Activated CD8-positive, alpha-beta T cell treated with anti-CD3 and anti-CD28 coated beads for 36 hours (primary cell): ENCODE results near the gene MDGA2. TPM values are rescaled to one million over a fixed set of nuclear protein-coding genes. Genes with fewer than 3 reads are reported as not detected.

ENCODE experiments used
- ATAC-seq: fragments of 200-7000 bp; cut with Tn5 transposase; one replicate; pipeline ENCODE4 v1.10.0; 2021; ENCODE audit warnings: mild to moderate bottlenecking, moderate library complexity
- CTCF ChIA-PET: fragments of 350-600 bp; sonication (Branson Sonifier 250); formaldehyde crosslinking; loops from one replicate; lab custom pipeline; 2021; ENCODE audit warnings: antibody characterized with exemption; lab: Charles Lee
- POLR2A ChIA-PET: fragments of 350-600 bp; sonication (Branson Sonifier 250); formaldehyde crosslinking; loops from one replicate; lab custom pipeline; 2021; ENCODE audit warnings: antibody characterized with exemption; lab: Charles Lee
- DNase-seq: peaks from one replicate; pipeline ENCODE4 v3.0.0-alpha.2; 2020
- H3K27ac Mint-ChIP-seq: one replicate; pipeline ENCODE4 v1.8.0; 2021; ENCODE audit warnings: mild to moderate bottlenecking, mixed read lengths
- H3K27me3 Mint-ChIP-seq: one replicate; pipeline ENCODE4 v1.8.0; 2021; ENCODE audit warnings: mixed read lengths
- H3K36me3 Mint-ChIP-seq: one replicate; pipeline ENCODE4 v1.8.0; 2021; ENCODE audit warnings: low read depth, mixed read lengths
- H3K4me1 Mint-ChIP-seq: one replicate; pipeline ENCODE4 v1.8.0; 2021; ENCODE audit warnings: low read depth, mixed read lengths
- H3K4me3 Mint-ChIP-seq: one replicate; pipeline ENCODE4 v1.8.0; 2021; ENCODE audit warnings: mild to moderate bottlenecking, moderate library complexity, mixed read lengths
- H3K9me3 Mint-ChIP-seq: one replicate; pipeline ENCODE4 v1.8.0; 2021; ENCODE audit warnings: mixed read lengths
- CTCF ChIP-seq: fragments of 200-600 bp; IDR thresholded peaks from one replicate; pipeline ENCODE4 v1.8.0; 2022; ENCODE audit warnings: antibody characterized with exemption, mild to moderate bottlenecking
- intact Hi-C: fragments of 100-400 bp; cut with micrococcal nuclease; formaldehyde crosslinking; loops from one replicate; pipeline ENCODE4 v1.10.0; 2022
- total RNA-seq, 2 experiments: library from RNA; stranded (reverse); gene quantifications; one replicate each; pipeline ENCODE4 v1.2.3, GENCODE V29; 2021

The MDGA2 gene
- total RNA-seq, 2 experiments from 2014 or later = not detected

- H3K36me3 Mint-ChIP-seq = no peaks in the 10 kb centered on the region
- DNase-seq = no peak
- H3K4me3 Mint-ChIP-seq = no peak overlapping the region
- no peaks in the 10 kb centered on the region for H3K4me1 Mint-ChIP-seq
- intact Hi-C loops = no loop called here
- ATAC-seq = no peak
- no peak for TF ChIP-seq CTCF
- CTCF ChIA-PET = no interaction called here
- POLR2A ChIA-PET = no interaction called here
- no peaks in the 10 kb centered on the region for H3K9me3 Mint-ChIP-seq
- no peaks in the 10 kb centered on the region for H3K27me3 Mint-ChIP-seq
- no peak overlapping the region for H3K27ac Mint-ChIP-seq
These were observed 56.0 kb downstream of the MDGA2 start for GRCh38 chr14:47619392-47619791.

GRCh38 chr14:47606566-47606965 lies 68.8 kb downstream of the MDGA2 start:
- ChIA-PET POLR2A (no interaction called here), CTCF (no interaction called here)
- Mint-ChIP-seq H3K4me3 (no peak overlapping the region), H3K9me3 (peaks cover 5% of the 10 kb centered on the region), H3K4me1 (no peaks in the 10 kb centered on the region), H3K27ac (no peak overlapping the region), H3K36me3 (no peaks in the 10 kb centered on the region), H3K27me3 (no peaks in the 10 kb centered on the region)
- no peak for TF ChIP-seq CTCF
- DNase-seq (no peak), ATAC-seq (no peak)
- intact Hi-C loops = no loop called here

DNA sequence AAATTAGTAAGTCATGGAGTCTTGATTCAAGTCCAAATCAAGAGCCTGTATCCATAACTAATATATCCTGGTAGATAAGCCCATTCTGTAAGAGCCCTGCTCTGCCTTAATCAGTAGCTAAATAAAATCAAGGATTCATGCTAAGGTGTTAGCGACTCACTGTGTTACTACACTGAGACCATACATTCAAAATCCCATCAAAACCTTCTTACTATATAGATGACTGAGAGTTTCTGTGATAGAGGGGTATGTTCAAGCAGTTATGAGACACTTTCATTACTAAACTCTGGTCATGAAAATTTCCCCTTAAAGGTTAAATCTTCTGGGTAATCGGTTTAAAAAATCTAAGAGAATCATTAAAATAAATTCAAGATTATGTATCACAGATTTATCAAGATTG lies 78.5 kb downstream of the MDGA2 start:
- Mint-ChIP-seq H3K27ac (no peak overlapping the region), H3K9me3 (peaks cover 5% of the 10 kb centered on the region), H3K27me3 (no peaks in the 10 kb centered on the region), H3K4me1 (no peaks in the 10 kb centered on the region), H3K36me3 (no peaks in the 10 kb centered on the region), H3K4me3 (no peak overlapping the region)
- no peak for TF ChIP-seq CTCF
- DNase-seq = no peak
- CTCF ChIA-PET = no interaction called here
- POLR2A ChIA-PET = no interaction called here
- no peak for ATAC-seq
- intact Hi-C loops = no loop called here

DNA sequence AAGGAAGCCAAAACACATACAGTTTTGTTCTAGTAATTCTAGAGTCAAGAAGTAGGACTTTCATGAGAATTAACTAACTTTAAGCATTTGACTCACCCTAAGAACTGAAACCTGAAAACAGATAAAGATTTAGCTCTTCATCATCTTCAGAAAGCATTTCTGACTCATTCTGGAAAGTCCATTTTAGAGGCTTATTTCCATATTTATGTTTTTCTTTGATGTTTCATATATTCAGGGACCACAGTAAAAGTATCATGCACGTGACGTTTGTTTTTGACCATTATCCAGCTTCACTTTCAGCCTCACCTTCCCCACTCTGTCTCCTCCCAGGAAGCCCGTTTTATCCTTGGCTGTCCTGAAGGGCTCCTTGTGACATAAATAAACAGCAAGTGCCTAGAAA lies 79.2 kb downstream of the MDGA2 start:
- Mint-ChIP-seq H3K4me3 (no peak overlapping the region), H3K27ac (no peak overlapping the region), H3K4me1 (no peaks in the 10 kb centered on the region), H3K9me3 (peaks cover 5% of the 10 kb centered on the region), H3K27me3 (no peaks in the 10 kb centered on the region), H3K36me3 (no peaks in the 10 kb centered on the region)
- DNase-seq (no peak), ATAC-seq (no peak)
- TF ChIP-seq CTCF = no peak
- POLR2A ChIA-PET = no interaction called here
- CTCF ChIA-PET = no interaction called here
- intact Hi-C loops = no loop called here

DNA sequence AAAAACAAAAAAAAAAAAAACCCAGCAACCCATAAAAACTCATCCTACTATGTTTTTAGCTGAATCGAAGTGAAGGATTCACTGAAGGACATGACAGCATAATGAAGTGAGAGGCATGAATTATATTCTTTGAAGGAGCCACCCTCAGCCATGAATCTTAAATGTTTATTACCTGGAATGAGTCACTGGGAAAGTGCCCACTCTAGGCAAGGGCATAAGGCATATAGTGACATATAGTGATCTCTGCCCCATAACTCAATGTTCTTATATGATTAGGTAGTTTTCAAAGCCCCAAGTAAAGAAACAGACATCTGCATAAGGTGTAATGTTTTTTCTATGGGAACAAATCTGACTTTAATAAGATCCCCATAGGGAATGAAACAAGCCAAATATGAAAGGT lies 79.9 kb downstream of the MDGA2 start:
- DNase-seq (no peak), ATAC-seq (no peak)
- Mint-ChIP-seq H3K27ac (no peak overlapping the region), H3K9me3 (peaks cover 5% of the 10 kb centered on the region), H3K27me3 (no peaks in the 10 kb centered on the region), H3K36me3 (no peaks in the 10 kb centered on the region), H3K4me3 (no peak overlapping the region), H3K4me1 (no peaks in the 10 kb centered on the region)
- CTCF ChIA-PET = no interaction called here
- intact Hi-C loops = no loop called here
- POLR2A ChIA-PET = no interaction called here
- TF ChIP-seq CTCF = no peak
